OCI-M2 (cell line): ENCODE results near the gene MBNL2.

ENCODE experiments used
- DNase-seq: peaks from one replicate; lab custom pipeline; 2025; ENCODE audit not compliant: unreplicated experiment; lab: John Stamatoyannopoulos, UW

MBNL2 gene

GRCh38 chr13:97289514-97290298, 67.6 kb downstream of the MBNL2 start:
- DNase-seq = no peak

GRCh38 chr13:97295283-97296182, 73.4 kb downstream of the MBNL2 start:
- no peak for DNase-seq

GRCh38 chr13:97296740-97297139, 74.6 kb downstream of the MBNL2 start:
- no peak for DNase-seq

GRCh38 chr13:97298816-97299215, 76.7 kb downstream of the MBNL2 start:
- no peak for DNase-seq

GRCh38 chr13:97300871-97301270, 78.7 kb downstream of the MBNL2 start:
- no peak for DNase-seq

- no peak for DNase-seq
These were observed 79.4 kb downstream of the MBNL2 start for GRCh38 chr13:97301382-97302095.

- no peak for DNase-seq
These were observed 80.5 kb downstream of the MBNL2 start for GRCh38 chr13:97302611-97303010.

GRCh38 chr13:97306106-97306505, 84.0 kb downstream of the MBNL2 start:
- no peak for DNase-seq

GRCh38 chr13:97306645-97307044, 84.5 kb downstream of the MBNL2 start:
- no peak for DNase-seq

- no peak for DNase-seq
These were observed 85.2 kb downstream of the MBNL2 start for GRCh38 chr13:97307118-97307881.

- DNase-seq = no peak
These were observed 85.9 kb downstream of the MBNL2 start for GRCh38 chr13:97307882-97308624.

- DNase-seq = no peak
These were observed 86.7 kb downstream of the MBNL2 start for GRCh38 chr13:97308735-97309429.

GRCh38 chr13:97310809-97311436, 88.8 kb downstream of the MBNL2 start:
- no peak for DNase-seq

GRCh38 chr13:97311956-97312355, 89.8 kb downstream of the MBNL2 start:
- no peak for DNase-seq

- DNase-seq = no peak
These were observed 91.6 kb downstream of the MBNL2 start for GRCh38 chr13:97313551-97314260.

GRCh38 chr13:97316390-97316789, 94.3 kb downstream of the MBNL2 start:
- no peak for DNase-seq

GRCh38 chr13:97317933-97318332, 95.8 kb downstream of the MBNL2 start:
- DNase-seq = no peak

- no peak for DNase-seq
These were observed 96.4 kb downstream of the MBNL2 start for GRCh38 chr13:97318532-97318931.
